Esophagus muscularis mucosa (tissue), 4 donors: Measurements from ENCODE around the gene CKAP2L. TPM values are rescaled to one million over a fixed set of nuclear protein-coding genes. Genes with fewer than 3 reads are reported as not detected.

ENCODE experiments used
- DNase-seq: peaks from one replicate; pipeline ENCODE4 v3.0.0-alpha.2; 2017; ENCODE audit errors: extremely low spot score
- H3K27ac ChIP-seq, 4 donors: fragments of 200-600 bp; sonication (generic); replicated peaks in 1 of 4; 1 replicate in 3 of 4; 2 replicates in 1 of 4; pipeline ENCODE4 v1.5.1; 2016 to 2019; ENCODE audit warnings: mild to moderate bottlenecking in 1 of 4
- H3K27me3 ChIP-seq, 4 donors: fragments of 200-600 bp; sonication (generic); one replicate each; pipeline versions ENCODE4 v1.5.1 to v1.6.0; 2016 to 2019
- H3K36me3 ChIP-seq, 4 donors: fragments of 200-600 bp; sonication (generic); one replicate each; pipeline ENCODE4 v1.5.1; 2016 to 2019
- H3K4me1 ChIP-seq, 4 donors: fragments of 200-600 bp; sonication (generic); one replicate each; pipeline ENCODE4 v1.5.1; 2016 to 2019
- H3K4me3 ChIP-seq, 4 donors: fragments of 200-600 bp; sonication (generic); 1 replicate in 2 of 4; 2 replicates in 2 of 4; pipeline ENCODE4 v1.5.1; 2016 to 2019; ENCODE audit warnings: mild to moderate bottlenecking in 4 of 4, moderate library complexity in 1 of 4
- H3K9me3 ChIP-seq, 4 donors: fragments of 200-600 bp; sonication (generic); 1 replicate in 3 of 4; 2 replicates in 1 of 4; pipeline ENCODE4 v1.5.1; 2016 to 2019
- CTCF ChIP-seq, 3 experiments: fragments of 200-600 bp in 2 of 3; fragments of 450-650 bp in 1 of 3; sonication (generic) in 2 of 3; IDR thresholded peaks; one replicate each; pipeline ENCODE4 v1.5.1; 2017 to 2019; ENCODE audit warnings: antibody characterized with exemption in 3 of 3, mild to moderate bottlenecking in 2 of 3, moderate library complexity in 1 of 3
- EP300 ChIP-seq: sonication (generic); formaldehyde crosslinking; IDR thresholded peaks from one replicate; pipeline ENCODE4 v1.6.1; 2017; ENCODE audit warnings: antibody characterized with exemption
- POLR2A ChIP-seq: fragments of 450-650 bp; IDR thresholded peaks from one replicate; pipeline ENCODE4 v1.6.1; 2017; ENCODE audit warnings: antibody characterized with exemption, moderate library complexity, mild to moderate bottlenecking, low read depth
- POLR2AphosphoS5 ChIP-seq, 2 donors: sonication (generic); formaldehyde crosslinking; IDR thresholded peaks; one replicate each; pipeline ENCODE4 v1.6.1; 2017; ENCODE audit warnings: antibody characterized with exemption in 2 of 2
- WGBS: methylation state at CpG from one replicate; pipeline ENCODE4 v1.1.5; 2018; 5-methylcytosine and 5-hydroxymethylcytosine counted together
- intact Hi-C: fragments of 100-400 bp; cut with DNase I; formaldehyde crosslinking; loops from one replicate; pipeline ENCODE4 v1.15.1; 2023
- total RNA-seq, 4 donors: library from RNA; depleted of rRNA; stranded (reverse); fragments of >200 nt; gene quantifications; one replicate each; pipeline versions ENCODE4 v1.1.0 to v1.2.1, GENCODE V29; 2016

Gene CKAP2L
- 1 to 10 TPM in 1 of 4 donors, under 1 TPM in 2, not detected in 1; 0.23 to 1.5 (median 0.91) TPM for total RNA-seq

- intact Hi-C loops = no loop called here
- WGBS = under 1% methylated on average over 23 of the region's 79 CpGs
- Histone ChIP-seq H3K27ac (peak within 1 kb of the TSS; percentile 58 to 75 (median 66)), H3K27me3 (no peaks in the 10 kb centered on the region), H3K9me3 (no peaks in the 10 kb centered on the region), H3K36me3 (no peaks in the 10 kb centered on the region), H3K4me1 (peaks cover 9 to 17% (median 16%) of the 10 kb centered on the region in 4 donors), H3K4me3 (peak within 1 kb of the TSS; percentile 65 to 82 (median 71))
- TF ChIP-seq CTCF (IDR thresholded peaks at IDR 0.05) (no peak), POLR2A (no peak), EP300 (no peak), POLR2AphosphoS5 (IDR thresholded peaks at IDR 0.05) (peak; percentile 45 to 84)
- DNase-seq = peak; percentile 98
Observed at GRCh38 chr2:112764071-112765044, at the start of gene CKAP2L. Gene CKAP2L, minus strand, starts transcription at chr2:112764609. Its CDS starts 11 bp downstream, at chr2:112764598.

- WGBS = 81% methylated on average over 10 of the region's 10 CpGs
- TF ChIP-seq POLR2A (no peak), EP300 (no peak), CTCF (IDR thresholded peaks at IDR 0.05) (no peak), POLR2AphosphoS5 (IDR thresholded peaks at IDR 0.05) (no peak)
- Histone ChIP-seq H3K36me3 (no peaks in the 10 kb centered on the region), H3K9me3 (no peaks in the 10 kb centered on the region), H3K27ac (no peak overlapping the region), H3K4me1 (peaks cover 16 to 31% (median 28%) of the 10 kb centered on the region in 4 donors), H3K4me3 (no peak overlapping the region), H3K27me3 (no peaks in the 10 kb centered on the region)
- intact Hi-C loops = no loop called here
- DNase-seq = no peak
Observed at GRCh38 chr2:112813280-112813966, 49.0 kb upstream of the CKAP2L start.

GRCh38 chr2:112812318-112813267 lies 48.2 kb upstream of the CKAP2L start:
- Histone ChIP-seq H3K27ac (no peak overlapping the region), H3K27me3 (no peaks in the 10 kb centered on the region), H3K36me3 (no peaks in the 10 kb centered on the region), H3K9me3 (peaks cover 0 to 1% (median under 1%) of the 10 kb centered on the region in 4 donors), H3K4me3 (no peak overlapping the region), H3K4me1 (peaks cover 16 to 31% (median 28%) of the 10 kb centered on the region in 4 donors)
- DNase-seq = no peak
- intact Hi-C loops = no loop called here
- TF ChIP-seq EP300 (no peak), POLR2AphosphoS5 (IDR thresholded peaks at IDR 0.05) (no peak), CTCF (IDR thresholded peaks at IDR 0.05) (no peak), POLR2A (no peak)
- WGBS = 44% methylated on average over 14 of the region's 14 CpGs

- Histone ChIP-seq H3K36me3 (no peaks in the 10 kb centered on the region), H3K4me1 (peaks cover 16 to 31% (median 28%) of the 10 kb centered on the region in 4 donors), H3K4me3 (no peak overlapping the region), H3K27me3 (no peaks in the 10 kb centered on the region), H3K27ac (peak overlapping the region in 1 of 4 donors; percentile 25), H3K9me3 (peaks cover 0 to 8% (median 4%) of the 10 kb centered on the region in 4 donors)
- 61% methylated on average over 7 of the region's 7 CpGs for WGBS
- TF ChIP-seq POLR2AphosphoS5 (IDR thresholded peaks at IDR 0.05) (peak in 1 of 2 donors; percentile 54), EP300 (no peak)
- intact Hi-C loops = no loop called here
- DNase-seq = no peak
Observed at GRCh38 chr2:112811841-112812306, 47.5 kb upstream of the CKAP2L start.
